HepG2 (cell line): ENCODE results near the gene NRAS. TPM values are rescaled to one million over a fixed set of nuclear protein-coding genes. Genes with fewer than 3 reads are reported as not detected.

Experiments
- ATAC-seq: fragments of 200-7000 bp; cut with Tn5 transposase; 3 replicates; pipeline ENCODE4 v1.9.1; 2020; ENCODE audit warnings: mild to moderate bottlenecking, moderate library complexity
- BruUV-seq: library from RNA; stranded (reverse); fragments of 400-500 nt; replicated peaks from 2 replicates; lab custom pipeline; 2021; lab: Mats Ljungman, UMichigan
- CTCF ChIA-PET: fragments of 300-600 bp; formaldehyde crosslinking; extraction: SDS; loops from one replicate; lab custom pipeline; 2021; ENCODE audit warnings: low total read pairs, inconsistent platforms, low intra/inter-chr PET ratio; lab: Yijun Ruan, JAX
- POLR2A ChIA-PET: fragments of 350-600 bp; sonication (Branson Sonifier 250); formaldehyde crosslinking; loops from one replicate; lab custom pipeline; 2020; ENCODE audit warnings: antibody characterized with exemption, inconsistent platforms; lab: Yijun Ruan, JAX
- DNase-seq: peaks from one replicate; pipeline ENCODE4 v3.0.0-alpha.2; 2015; ENCODE audit warnings: low spot score
- FAIRE-seq: peaks from 3 replicates; lab custom pipeline; 2011; peaks lifted over from hg19 to GRCh38; lab: Jason Lieb, UNC
- H2AFZ ChIP-seq: one replicate; pipeline ENCODE4 v1.6.1; 2011; ENCODE audit warnings: low read length, inconsistent platforms
- H3K27ac ChIP-seq: fragments of 300-600 bp; 3 replicates; pipeline ENCODE4 v1.8.0; 2011; ENCODE audit warnings: mixed run types, mild to moderate bottlenecking, mixed read lengths, low read length, inconsistent platforms; ENCODE audit not compliant: insufficient read depth; ENCODE audit errors: extremely low read length
- H3K27me3 ChIP-seq, 2 experiments: fragments of 200-600 bp in 1 of 2; 2 replicates in 1 of 2; 3 replicates in 1 of 2; pipeline versions ENCODE4 v1.6.0 to v1.8.0; 2011; ENCODE audit warnings: low read length in 2 of 2, mild to moderate bottlenecking in 2 of 2, moderate library complexity in 2 of 2, inconsistent platforms in 1 of 2; ENCODE audit not compliant: insufficient read depth in 2 of 2, control insufficient read depth in 1 of 2
- H3K36me3 ChIP-seq, 2 experiments: fragments of 200-600 bp in 1 of 2; replicated peaks in 1 of 2; 2 replicates in 1 of 2; 3 replicates in 1 of 2; pipeline versions ENCODE4 v1.5.1 to v1.8.0; 2011; ENCODE audit warnings: low read length in 2 of 2, inconsistent platforms in 1 of 2; ENCODE audit not compliant: insufficient read depth in 2 of 2, control insufficient read depth in 1 of 2
- H3K4me1 ChIP-seq: 2 replicates; pipeline ENCODE4 v1.5.1; 2012; ENCODE audit warnings: low read length, inconsistent platforms; ENCODE audit not compliant: insufficient read depth
- H3K4me2 ChIP-seq: 2 replicates; pipeline ENCODE4 v1.6.0; 2011; ENCODE audit warnings: low read depth, low read length, inconsistent platforms
- H3K4me3 ChIP-seq, 3 experiments: fragments of 200-600 bp in 1 of 3; sonication (generic), shearing (Covaris generic) in 1 of 3; replicated peaks in 1 of 3; 2 replicates each; pipeline ENCODE4 v1.5.1; 2011 to 2016; ENCODE audit warnings: low read length in 3 of 3, inconsistent platforms in 2 of 3, low read depth in 2 of 3, mild to moderate bottlenecking in 2 of 3, control low read depth in 1 of 3, mixed read lengths in 1 of 3; ENCODE audit not compliant: insufficient read depth in 1 of 3
- H3K79me2 ChIP-seq: one replicate; pipeline ENCODE4 v1.6.1; 2011; ENCODE audit warnings: low read length, inconsistent platforms; ENCODE audit not compliant: insufficient read depth
- H3K9ac ChIP-seq: 2 replicates; pipeline ENCODE4 v1.6.0; 2011; ENCODE audit warnings: mild to moderate bottlenecking, low read depth, low read length, inconsistent platforms; ENCODE audit not compliant: insufficient read depth
- H3K9me3 ChIP-seq: 2 replicates; pipeline ENCODE4 v1.5.1; 2012; ENCODE audit warnings: mild to moderate bottlenecking, low read length
- H4K20me1 ChIP-seq: 2 replicates; pipeline ENCODE4 v1.6.0; 2011; ENCODE audit warnings: inconsistent platforms, mild to moderate bottlenecking, low read length, moderate library complexity; ENCODE audit not compliant: insufficient read depth
- MIER2 ChIP-seq: IDR thresholded peaks from 2 replicates; pipeline ENCODE4 v1.6.1; 2016; ENCODE audit warnings: missing biosample characterization, missing genetic modification reagents
- NFATC3 ChIP-seq: sonication (generic); formaldehyde crosslinking; IDR thresholded peaks from 2 replicates; pipeline ENCODE4 v1.5.1; 2020; ENCODE audit warnings: mild to moderate bottlenecking, missing genetic modification reagents
- POLR2A ChIP-seq, 2 experiments: IDR thresholded peaks; 2 replicates each; pipeline ENCODE4 v1.6.1; 2011; ENCODE audit warnings: low read depth in 2 of 2, low read length in 2 of 2, mild to moderate bottlenecking in 1 of 2, moderate library complexity in 1 of 2; ENCODE audit not compliant: insufficient read depth in 1 of 2
- SMAD3 ChIP-seq: sonication (generic); formaldehyde crosslinking; IDR thresholded peaks from 2 replicates; pipeline ENCODE4 v1.4.0; 2020; ENCODE audit warnings: missing genetic modification reagents
- TCF7 ChIP-seq: sonication (generic); IDR thresholded peaks from 2 replicates; pipeline ENCODE4 v1.6.1; 2016; ENCODE audit warnings: antibody characterized with exemption, low read depth
- TEAD2 ChIP-seq: sonication (generic); formaldehyde crosslinking; IDR thresholded peaks from 2 replicates; pipeline ENCODE4 v1.9.0; 2021; ENCODE audit warnings: missing genetic modification reagents
- TOPORS ChIP-seq: sonication (generic); formaldehyde crosslinking; IDR thresholded peaks from 2 replicates; pipeline ENCODE4 v1.8.0; 2023; ENCODE audit warnings: mild to moderate bottlenecking, missing genetic modification reagents
- ZNF101 ChIP-seq: sonication (generic); formaldehyde crosslinking; IDR thresholded peaks from 2 replicates; pipeline ENCODE4 v1.4.0; 2020; ENCODE audit warnings: mild to moderate bottlenecking, low read depth, missing genetic modification reagents, borderline replicate concordance
- ZNF207 ChIP-seq: fragments of 450-650 bp; IDR thresholded peaks from 2 replicates; pipeline ENCODE4 v1.6.1; 2016; ENCODE audit warnings: antibody characterized with exemption, borderline replicate concordance
- ZNF556 ChIP-seq: sonication (generic); formaldehyde crosslinking; IDR thresholded peaks from 2 replicates; pipeline ENCODE4 v1.4.0; 2020; ENCODE audit warnings: mild to moderate bottlenecking, missing genetic modification reagents, borderline replicate concordance
- ZNF644 ChIP-seq: IDR thresholded peaks from 2 replicates; pipeline ENCODE4 v1.6.1; 2016; ENCODE audit warnings: low read depth
- ZNF672 ChIP-seq: sonication (generic); formaldehyde crosslinking; IDR thresholded peaks from 2 replicates; pipeline ENCODE4 v1.8.1; 2022; ENCODE audit warnings: missing genetic modification reagents
- WGBS: methylation state at CpG from one replicate; pipeline ENCODE4 v1.1.6; 2017; ENCODE audit warnings: low lambda C conversion rate; 5-methylcytosine and 5-hydroxymethylcytosine counted together
- in situ Hi-C: cut with HindIII; loops from 2 replicates; pipeline ENCODE4 v1.10.0; 2017; ENCODE audit warnings: low pct_unique_long_range_greater_than_20kb; ENCODE audit not compliant: extremely low pct_ligation_motif_present
- intact Hi-C: fragments of 100-400 bp; cut with micrococcal nuclease; formaldehyde crosslinking; loops from one replicate; pipeline ENCODE4 v1.10.0; 2022; ENCODE audit not compliant: unreplicated experiment
- polyA plus RNA-seq, 8 experiments: library from polyadenylated mRNA; depleted of rRNA in 3 of 8; stranded (reverse) in 7 of 8; unstranded in 1 of 8; fragments of >200 nt; fragmentation: Illumina TruSeq in 4 of 8; extraction: Trizol in 4 of 8; gene quantifications; 2 replicates each; pipeline versions ENCODE4 v1.2.1 to v1.2.3, GENCODE V29; 2011 to 2016; ENCODE audit warnings: low read depth in 4 of 8, missing spikeins in 1 of 8, mixed read lengths in 1 of 8; ENCODE audit not compliant: insufficient read depth in 1 of 8
- total RNA-seq, 5 experiments: library from RNA; depleted of rRNA; stranded (reverse); fragments of >200 nt; fragmentation: Illumina TruSeq; extraction: Trizol; gene quantifications; 2 replicates each; pipeline ENCODE4 v1.2.3, GENCODE V29; 2016; ENCODE audit warnings: low read depth in 1 of 5
- TF ChIP-seq, protein P1 (sequence below): sonication (generic); formaldehyde crosslinking; conservative IDR thresholded peaks from 2 replicates; pipeline ENCODE4 v1.4.0; 2020; ENCODE audit warnings: missing genetic modification reagents

The NRAS gene
- total and polyA plus RNA-seq, 2 of the 13 experiments (the other 11 are each of a cell fraction or from before 2014, with no cell fraction given) = 38.6 to 58.8 TPM

DNA sequence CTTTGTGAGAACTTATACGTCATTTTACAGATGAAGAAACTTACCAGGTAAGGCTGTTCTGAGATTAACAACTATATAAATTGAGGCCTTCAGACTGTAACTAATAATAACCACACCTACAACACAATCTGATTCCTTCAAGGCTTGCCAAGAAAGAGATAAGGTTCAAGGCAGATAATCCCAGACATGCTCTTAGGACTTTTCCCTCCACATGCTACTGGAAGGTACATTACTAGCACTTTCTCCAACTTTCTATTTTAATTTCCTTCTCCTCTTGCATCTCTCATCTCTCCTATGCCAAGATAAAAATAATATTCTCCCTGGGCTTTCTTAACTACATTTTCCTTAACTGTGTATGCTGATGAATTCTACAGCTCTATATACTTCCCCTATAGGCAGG is 18.9 kb upstream of the NRAS start:
- 100% methylated on average over 1 of the region's 1 CpG for whole genome bisulfite sequencing
- no peak overlapping the region for H3K4me2 ChIP-seq
- DNase-seq = no peak
- no peaks in the 10 kb centered on the region; the same call in 1 of the 2 replicates for H4K20me1 ChIP-seq
- no peak for FAIRE-seq
- CTCF ChIA-PET = no interaction called here
- H3K4me3 ChIP-seq = no peak overlapping the region
- H3K27ac ChIP-seq = no peak overlapping the region
- POLR2A ChIA-PET = no interaction called here
- intact Hi-C loops (loop anchor here (5.0 kb wide), 1 partner anchor 1297 kb away; no protein-coding TSS in a partner anchor), in situ Hi-C loops (no loop called here)
- peaks cover 20% of the 10 kb centered on the region for H3K4me1 ChIP-seq
- H3K9me3 ChIP-seq = no peaks in the 10 kb centered on the region
- TF ChIP-seq TOPORS (CRISPR knock-in tag) = no peak
- TF ChIP-seq NFATC3 (CRISPR knock-in tag) = no peak
- TF ChIP-seq ZNF207 = no peak
- no peak for TF ChIP-seq SMAD3
- TF ChIP-seq, protein P1, sequence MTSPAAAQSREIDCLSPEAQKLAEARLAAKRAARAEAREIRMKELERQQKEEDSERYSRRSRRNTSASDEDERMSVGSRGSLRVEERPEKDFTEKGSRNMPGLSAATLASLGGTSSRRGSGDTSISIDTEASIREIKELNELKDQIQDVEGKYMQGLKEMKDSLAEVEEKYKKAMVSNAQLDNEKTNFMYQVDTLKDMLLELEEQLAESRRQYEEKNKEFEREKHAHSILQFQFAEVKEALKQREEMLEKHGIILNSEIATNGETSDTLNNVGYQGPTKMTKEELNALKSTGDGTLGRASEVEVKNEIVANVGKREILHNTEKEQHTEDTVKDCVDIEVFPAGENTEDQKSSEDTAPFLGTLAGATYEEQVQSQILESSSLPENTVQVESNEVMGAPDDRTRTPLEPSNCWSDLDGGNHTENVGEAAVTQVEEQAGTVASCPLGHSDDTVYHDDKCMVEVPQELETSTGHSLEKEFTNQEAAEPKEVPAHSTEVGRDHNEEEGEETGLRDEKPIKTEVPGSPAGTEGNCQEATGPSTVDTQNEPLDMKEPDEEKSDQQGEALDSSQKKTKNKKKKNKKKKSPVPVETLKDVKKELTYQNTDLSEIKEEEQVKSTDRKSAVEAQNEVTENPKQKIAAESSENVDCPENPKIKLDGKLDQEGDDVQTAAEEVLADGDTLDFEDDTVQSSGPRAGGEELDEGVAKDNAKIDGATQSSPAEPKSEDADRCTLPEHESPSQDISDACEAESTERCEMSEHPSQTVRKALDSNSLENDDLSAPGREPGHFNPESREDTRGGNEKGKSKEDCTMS (CRISPR knock-in tag) = no peak
- TF ChIP-seq MIER2 (CRISPR knock-in tag) = no peak
- TF ChIP-seq POLR2A (IDR thresholded peaks at IDR 0.05; ENCODE audit: insufficient read depth in 1 of 2, low read depth in 2 of 2, low read length in 2 of 2) = no peak
- no peak for TF ChIP-seq TCF7
- TF ChIP-seq TEAD2 (CRISPR knock-in tag) = no peak
- TF ChIP-seq ZNF644 (CRISPR knock-in tag) = no peak
- no peak for TF ChIP-seq ZNF556 (CRISPR knock-in tag)
- no peak for TF ChIP-seq ZNF672
- TF ChIP-seq ZNF101 = no peak
- no peaks in the 10 kb centered on the region; a peak in 1 of 5 replicates for H3K27me3 ChIP-seq
- H3K36me3 ChIP-seq = peaks cover 14 to 83% of the 10 kb centered on the region in 2 experiments
- no peak for ATAC-seq
- BruUV-seq = no TSS peak
- peaks cover 31% of the 10 kb centered on the region for H3K79me2 ChIP-seq
- no peak overlapping the region for H3K9ac ChIP-seq
- H2AFZ ChIP-seq = no peak overlapping the region
